DMS153 treated with DMSO at 0.1 percent for 48 hours (cell line): ENCODE data around the gene MBD5.
"Not testable (repeated sequence)": the region's sequence is repeated elsewhere in the genome, so short reads cannot be mapped to it uniquely, and the experiment has no call there.

Experiments used
- DNase-seq: peaks from one replicate; lab custom pipeline; 2025; ENCODE audit not compliant: unreplicated experiment; lab: John Stamatoyannopoulos, UW

MBD5 gene

GRCh38 chr2:148021059-148021861, at the start of gene MBD5:
TSS of gene MBD5 (plus strand) at chr2:148021091.
- DNase-seq, result no peak

- DNase-seq, result no peak
These were observed 44.8 kb upstream of the MBD5 start for GRCh38 chr2:147976102-147976501.

- DNase-seq, result no peak
These were observed 43.2 kb upstream of the MBD5 start for GRCh38 chr2:147977679-147978078.

GRCh38 chr2:147980940-147981528, 39.9 kb upstream of the MBD5 start:
- no peak for DNase-seq

- no peak for DNase-seq
These were observed 31.8 kb upstream of the MBD5 start for GRCh38 chr2:147989102-147989501.

GRCh38 chr2:147989809-147990403, 31.0 kb upstream of the MBD5 start:
- DNase-seq, result peak; percentile 3

GRCh38 chr2:147994965-147995364, 25.9 kb upstream of the MBD5 start:
- DNase-seq, result not testable (repeated sequence)

- DNase-seq, result no peak
These were observed 24.1 kb upstream of the MBD5 start for GRCh38 chr2:147996828-147997227.

- DNase-seq, result no peak
These were observed 22.7 kb upstream of the MBD5 start for GRCh38 chr2:147998203-147998602.

GRCh38 chr2:147999126-147999525, 21.8 kb upstream of the MBD5 start:
- DNase-seq, result no peak

GRCh38 chr2:148000095-148000494, 20.8 kb upstream of the MBD5 start:
- no peak for DNase-seq

- DNase-seq, result not testable (repeated sequence)
These were observed 18.5 kb upstream of the MBD5 start for GRCh38 chr2:148002420-148002819.

- DNase-seq, result no peak
These were observed 14.5 kb upstream of the MBD5 start for GRCh38 chr2:148006249-148007007.

- no peak for DNase-seq
These were observed 13.5 kb upstream of the MBD5 start for GRCh38 chr2:148007219-148007900.

- not testable (repeated sequence) for DNase-seq
These were observed 12.5 kb upstream of the MBD5 start for GRCh38 chr2:148008411-148008810.

GRCh38 chr2:148013876-148014275, 7.0 kb upstream of the MBD5 start:
- DNase-seq, result no peak

- DNase-seq, result no peak
These were observed 6.3 kb upstream of the MBD5 start for GRCh38 chr2:148014616-148015015.

- peak; percentile 96 for DNase-seq
These were observed 506 bp upstream of the MBD5 start, which contains the start of gene ORC4 for GRCh38 chr2:148020111-148021058. TSS of gene ORC4 (minus strand) at chr2:148020737. CDS start at chr2:147975958, 44,779 bp downstream.

GRCh38 chr2:148021886-148022285, 995 bp downstream of the MBD5 start:
- no peak for DNase-seq

- no peak for DNase-seq
These were observed 1.5 kb downstream of the MBD5 start for GRCh38 chr2:148022351-148022750.
